ENCODE results near the gene FEN1. TPM values are rescaled to one million over a fixed set of nuclear protein-coding genes. Genes with fewer than 3 reads are reported as not detected.

FEN1 gene
- total and polyA plus RNA-seq, 2 donors (not counting 1 experiment from before 2014, with no cell fraction given): 3.4 to 9.8 TPM

- Histone ChIP-seq H3K79me2 (ENCODE audit: control insufficient read depth, insufficient read depth, low read length) (no peaks in the 10 kb centered on the region), H3K9ac (ENCODE audit: low read length) (peak overlapping the region; percentile 84), H3K36me3 (replicated peaks in 1 of 2; ENCODE audit: control extremely low read depth in 1 of 2, control insufficient read depth in 1 of 2, extremely low read depth in 1 of 2, insufficient read depth in 2 of 2, low read length in 1 of 2) (no peaks in the 10 kb centered on the region), H3K27me3 (replicated peaks in 1 of 4; ENCODE audit: control extremely low read depth in 1 of 4, control insufficient read depth in 3 of 4, insufficient read depth in 4 of 4, low read length in 3 of 4) (peaks cover 0 to 17% (median 4%) of the 10 kb centered on the region in 4 experiments), H2AFZ (ENCODE audit: insufficient read depth, low read depth, low read length, poor library complexity, severe bottlenecking) (peak overlapping the region; percentile 94), H3K27ac (ENCODE audit: low read length in 2 of 2) (peak overlapping the region in 1 of 2 donors; percentile 17), H3K4me3 (ENCODE audit: control extremely low read depth in 1 of 5, extremely low read depth in 1 of 5, insufficient read depth in 1 of 5, low read depth in 2 of 5, low read length in 4 of 5) (peak overlapping the region; percentile 56 to 77 (median 70)), H3K4me2 (replicated peaks; ENCODE audit: low read depth, low read length, poor library complexity, severe bottlenecking) (peak overlapping the region; percentile 100), H3K4me1 (ENCODE audit: control insufficient read depth in 2 of 2, insufficient read depth in 2 of 2, low read length in 2 of 2) (peaks cover 9 to 24% of the 10 kb centered on the region in 2 donors), H4K20me1 (ENCODE audit: control insufficient read depth, insufficient read depth, low read length, poor library complexity, severe bottlenecking) (no peaks in the 10 kb centered on the region), H3K9me3 (ENCODE audit: control extremely low read depth in 1 of 3, control insufficient read depth in 2 of 3, insufficient read depth in 1 of 3, low read length in 2 of 3) (peaks cover 0 to 6% (median 0%) of the 10 kb centered on the region in 3 donors)
- ChIA-PET CTCF (interaction anchor here (0.6 to 6.1 kb wide), 13 partner anchors 12 to 290 kb away, joined by 3 to 77 read pairs (median 8); partner anchors contain the start of gene FADS2), POLR2A (interaction anchor here (1.0 to 2.0 kb wide), 4 partner anchors 10 to 151 kb away, joined by 4 to 9 read pairs (median 6); partner anchors contain the start of gene FTH1)
- Mint-ChIP-seq H3K4me3 (peak overlapping the region; percentile 96), H3K4me1 (peaks cover 15% of the 10 kb centered on the region), H3K27me3 (no peaks in the 10 kb centered on the region), H3K9me3 (ENCODE audit: insufficient read depth) (no peaks in the 10 kb centered on the region), H3K27ac (peak overlapping the region; percentile 83)
- TF ChIP-seq EZH2 (IDR thresholded peaks at IDR 0.05; ENCODE audit: borderline replicate concordance, insufficient read depth, low read depth, low read length, poor library complexity, severe bottlenecking): no peak
- no peak for TF ChIP-seq CTCF (IDR thresholded peaks at IDR 0.05)
- intact Hi-C loops (cut with micrococcal nuclease): loop anchor here (1.0 to 5.0 kb wide), 4 partner anchors 11 to 306 kb away; partner anchors contain the start of genes FADS3 and INCENP
- peak; percentile 53 for ATAC-seq (ENCODE audit: low read depth)
- DNase-seq: peak; percentile 69
- under 1% methylated on average over 61 of the region's 69 CpGs for WGBS (ENCODE audit: insufficient coverage)
Measured at GRCh38 chr11:61815790-61816735, 23.4 kb downstream of the FEN1 start.

Measured in B cell (primary cell).